Tibial nerve (tissue), 4 donors: ENCODE measurements around the gene DGKI.

Experiments
- CTCF ChIP-seq, 5 experiments: fragments of 200-600 bp in 3 of 5; fragments of 450-650 bp in 2 of 5; sonication (generic) in 3 of 5; IDR thresholded peaks; one replicate each; pipeline ENCODE4 v1.5.1; 2016 to 2019; ENCODE audit warnings: antibody characterized with exemption in 5 of 5, mild to moderate bottlenecking in 3 of 5, moderate library complexity in 2 of 5
- EP300 ChIP-seq, 2 donors: sonication (generic); formaldehyde crosslinking; IDR thresholded peaks; one replicate each; pipeline ENCODE4 v1.6.1; 2017; ENCODE audit warnings: antibody characterized with exemption in 2 of 2, mild to moderate bottlenecking in 1 of 2
- POLR2A ChIP-seq, 2 donors: fragments of 450-650 bp; IDR thresholded peaks; one replicate each; pipeline ENCODE4 v1.6.1; 2017; ENCODE audit warnings: antibody characterized with exemption in 2 of 2, mild to moderate bottlenecking in 2 of 2, moderate library complexity in 2 of 2

- no peak for TF ChIP-seq CTCF (IDR thresholded peaks at IDR 0.05)
- TF ChIP-seq POLR2A (IDR thresholded peaks at IDR 0.05), result no peak
- TF ChIP-seq EP300 (IDR thresholded peaks at IDR 0.05), result no peak
Measured at GRCh38 chr7:137888241-137888640, 41.5 kb upstream of the DGKI start.
